WTC11 (cell line): ENCODE results near the gene PSD2. TPM values are rescaled to one million over a fixed set of nuclear protein-coding genes. Genes with fewer than 3 reads are reported as not detected.
A peak's percentile ranks its signal among the peaks of the same experiment; 100 is the strongest.

ENCODE experiments used
- ATAC-seq: fragments of 200-7000 bp; cut with Tn5 transposase; 2 replicates; pipeline ENCODE4 v1.10.0; 2021; ENCODE audit warnings: mild to moderate bottlenecking, moderate library complexity
- CTCF ChIA-PET: fragments of 300-600 bp; sonication (Branson Sonifier 250); formaldehyde crosslinking; loops from one replicate; lab custom pipeline; 2021; ENCODE audit warnings: antibody characterized with exemption; lab: Charles Lee
- POLR2A ChIA-PET: fragments of 350-600 bp; sonication (Branson Sonifier 250); formaldehyde crosslinking; loops from one replicate; lab custom pipeline; 2021; ENCODE audit warnings: antibody characterized with exemption; lab: Charles Lee
- DNase-seq: peaks from one replicate; pipeline ENCODE4 v3.0.0; 2021; ENCODE audit warnings: low spot score
- H3K27ac Mint-ChIP-seq: 2 replicates; pipeline ENCODE4 v1.8.0; 2021; ENCODE audit warnings: mixed read lengths
- H3K27me3 Mint-ChIP-seq: 2 replicates; pipeline ENCODE4 v1.8.0; 2021; ENCODE audit warnings: low read depth, mild to moderate bottlenecking, moderate library complexity, mixed read lengths
- H3K36me3 Mint-ChIP-seq: 2 replicates; pipeline ENCODE4 v1.8.0; 2021; ENCODE audit warnings: mixed read lengths
- H3K4me1 Mint-ChIP-seq: 2 replicates; pipeline ENCODE4 v1.8.0; 2022; ENCODE audit warnings: mixed read lengths
- H3K4me3 Mint-ChIP-seq: 2 replicates; pipeline ENCODE4 v1.8.0; 2021; ENCODE audit warnings: mild to moderate bottlenecking, moderate library complexity, mixed read lengths
- H3K9me3 Mint-ChIP-seq: 2 replicates; pipeline ENCODE4 v1.8.0; 2021; ENCODE audit warnings: mixed read lengths
- E2F5 ChIP-seq: sonication (generic); formaldehyde crosslinking; IDR thresholded peaks from 2 replicates; pipeline ENCODE4 v1.8.1; 2022; ENCODE audit warnings: mild to moderate bottlenecking, moderate library complexity, missing genetic modification reagents
- EMX1 ChIP-seq: fragments of 250-450 bp; sonication (Bioruptor Pico); IDR thresholded peaks from 2 replicates; pipeline ENCODE4 v1.8.0; 2021; ENCODE audit warnings: mild to moderate bottlenecking
- JAZF1 ChIP-seq: fragments of 250-450 bp; sonication (Bioruptor Pico); IDR thresholded peaks from 2 replicates; pipeline ENCODE4 v1.9.0; 2021; ENCODE audit warnings: moderate library complexity, mild to moderate bottlenecking, inconsistent platforms
- MXD4 ChIP-seq: fragments of 250-450 bp; sonication (Bioruptor Pico); IDR thresholded peaks from 2 replicates; pipeline ENCODE4 v1.8.0; 2021; ENCODE audit warnings: mild to moderate bottlenecking, moderate library complexity, borderline replicate concordance
- MYBL2 ChIP-seq: sonication (generic); formaldehyde crosslinking; IDR thresholded peaks from 2 replicates; pipeline ENCODE4 v1.8.1; 2023; ENCODE audit warnings: mild to moderate bottlenecking, moderate library complexity, missing genetic modification reagents
- NR1H2 ChIP-seq: sonication (generic); formaldehyde crosslinking; IDR thresholded peaks from 2 replicates; pipeline ENCODE4 v1.9.0; 2021; ENCODE audit warnings: mild to moderate bottlenecking, moderate library complexity, missing genetic modification reagents
- NR2C2 ChIP-seq: sonication (generic); formaldehyde crosslinking; IDR thresholded peaks from 2 replicates; pipeline ENCODE4 v1.8.0; 2022; ENCODE audit warnings: mild to moderate bottlenecking, missing genetic modification reagents
- SMAD3 ChIP-seq: sonication (generic); formaldehyde crosslinking; IDR thresholded peaks from 2 replicates; pipeline ENCODE4 v1.8.0; 2022; ENCODE audit warnings: missing genetic modification reagents, mild to moderate bottlenecking, borderline replicate concordance
- SP1 ChIP-seq: sonication (generic); formaldehyde crosslinking; conservative IDR thresholded peaks from 2 replicates; pipeline ENCODE4 v1.8.1; 2022; ENCODE audit warnings: missing genetic modification reagents
- TP53 ChIP-seq: sonication (generic); formaldehyde crosslinking; IDR thresholded peaks from 2 replicates; pipeline ENCODE4 v1.8.1; 2023; ENCODE audit warnings: mild to moderate bottlenecking, missing genetic modification reagents
- ZNF219 ChIP-seq: sonication (generic); formaldehyde crosslinking; IDR thresholded peaks from 2 replicates; pipeline ENCODE4 v1.8.0; 2023; ENCODE audit warnings: missing genetic modification reagents, mild to moderate bottlenecking, borderline replicate concordance
- total RNA-seq: library from RNA; stranded (reverse); gene quantifications from 3 replicates; pipeline ENCODE4 v1.2.3, GENCODE V29; 2021
- TF ChIP-seq, protein P1 (sequence below): sonication (generic); formaldehyde crosslinking; IDR thresholded peaks from 2 replicates; pipeline ENCODE4 v1.8.1; 2023; ENCODE audit warnings: mild to moderate bottlenecking, missing genetic modification reagents, moderate library complexity
- TF ChIP-seq, protein P2 (sequence below): sonication (generic); formaldehyde crosslinking; IDR thresholded peaks from 2 replicates; pipeline ENCODE4 v1.8.0; 2023; ENCODE audit warnings: missing genetic modification reagents
- TF ChIP-seq, protein P3 (sequence below): fragments of 200-600 bp; IDR thresholded peaks from 2 replicates; pipeline ENCODE4 v1.8.0; 2022; ENCODE audit warnings: antibody characterized with exemption
- TF ChIP-seq, protein P4 (sequence below): fragments of 250-450 bp; sonication (Bioruptor Pico); IDR thresholded peaks from 2 replicates; pipeline ENCODE4 v1.9.0; 2021; ENCODE audit warnings: mild to moderate bottlenecking, borderline replicate concordance
- TF ChIP-seq, protein P5 (sequence below): sonication (generic); formaldehyde crosslinking; IDR thresholded peaks from 2 replicates; pipeline ENCODE4 v1.8.0; 2022; ENCODE audit warnings: mild to moderate bottlenecking, missing genetic modification reagents

The PSD2 gene
- total RNA-seq, 1 experiment from 2014 or later: 0.57 TPM

DNA sequence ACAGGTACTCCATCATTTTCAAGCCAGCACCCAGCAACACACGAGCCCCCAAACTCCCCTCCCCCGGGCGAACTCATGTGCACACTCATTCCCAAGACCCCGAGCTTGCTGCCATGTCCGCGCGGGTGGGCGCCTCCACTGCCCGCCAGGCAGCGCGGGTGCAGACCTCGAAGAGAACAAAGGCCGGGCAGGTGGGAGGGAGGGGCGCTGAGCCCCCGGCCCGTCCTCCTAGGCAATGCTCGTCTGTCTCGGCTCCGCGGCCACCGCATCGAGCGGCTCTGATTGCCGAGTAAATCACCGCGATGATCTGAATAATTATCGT lies 47.1 kb upstream of the PSD2 start:
- CTCF ChIA-PET: interaction anchor here (0.6 to 9.7 kb wide), 7 partner anchors 16 to 1497 kb away, joined by 3 to 99 read pairs (median 4); no protein-coding TSS in a partner anchor
- TF ChIP-seq MYBL2 (CRISPR knock-in tag): no peak
- DNase-seq (no peak), ATAC-seq (no peak)
- Mint-ChIP-seq H3K27me3 (peaks cover 81% of the 10 kb centered on the region), H3K4me1 (peaks cover 36% of the 10 kb centered on the region), H3K36me3 (no peaks in the 10 kb centered on the region), H3K9me3 (no peaks in the 10 kb centered on the region), H3K4me3 (peak overlapping the region; percentile 77), H3K27ac (no peak overlapping the region)
- POLR2A ChIA-PET: interaction anchor here (0.6 to 3.1 kb wide), 7 partner anchors 23 to 337 kb away, joined by 3 to 26 read pairs (median 4); no protein-coding TSS in a partner anchor

DNA sequence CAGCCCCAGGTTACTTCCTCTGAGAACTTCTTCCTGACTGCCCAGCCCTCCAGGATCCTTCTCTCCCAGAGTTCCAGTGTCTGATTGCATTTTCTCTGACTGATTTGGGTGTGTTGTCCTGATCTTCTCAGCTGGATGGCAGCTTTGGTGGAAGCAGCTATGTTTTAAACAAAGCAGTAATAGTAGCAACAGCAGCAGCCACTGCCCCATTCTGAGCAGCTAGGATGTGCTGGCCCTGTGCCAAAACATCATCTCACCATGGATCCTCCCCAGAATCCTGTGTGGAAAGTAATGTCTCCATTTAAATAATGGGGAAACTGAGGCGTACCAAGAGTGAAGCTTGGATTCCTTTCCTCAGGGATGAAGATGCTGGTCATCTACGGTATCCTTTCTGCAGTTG lies 46.4 kb upstream of the PSD2 start:
- H3K4me3 Mint-ChIP-seq: peak overlapping the region; percentile 77
- DNase-seq: no peak
- H3K27me3 Mint-ChIP-seq: peaks cover 86% of the 10 kb centered on the region
- ATAC-seq: no peak
- H3K27ac Mint-ChIP-seq: no peak overlapping the region
- ChIA-PET CTCF (interaction anchor here (4.5 to 9.7 kb wide), 2 partner anchors 16 to 26 kb away, joined by 23 to 99 read pairs; no protein-coding TSS in a partner anchor), POLR2A (no interaction called here)
- H3K36me3 Mint-ChIP-seq: no peaks in the 10 kb centered on the region
- no peak for TF ChIP-seq NR2C2 (CRISPR knock-in tag)
- TF ChIP-seq, protein P1, sequence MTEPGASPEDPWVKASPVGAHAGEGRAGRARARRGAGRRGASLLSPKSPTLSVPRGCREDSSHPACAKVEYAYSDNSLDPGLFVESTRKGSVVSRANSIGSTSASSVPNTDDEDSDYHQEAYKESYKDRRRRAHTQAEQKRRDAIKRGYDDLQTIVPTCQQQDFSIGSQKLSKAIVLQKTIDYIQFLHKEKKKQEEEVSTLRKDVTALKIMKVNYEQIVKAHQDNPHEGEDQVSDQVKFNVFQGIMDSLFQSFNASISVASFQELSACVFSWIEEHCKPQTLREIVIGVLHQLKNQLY (CRISPR knock-in tag): no peak
- TF ChIP-seq, protein P2, sequence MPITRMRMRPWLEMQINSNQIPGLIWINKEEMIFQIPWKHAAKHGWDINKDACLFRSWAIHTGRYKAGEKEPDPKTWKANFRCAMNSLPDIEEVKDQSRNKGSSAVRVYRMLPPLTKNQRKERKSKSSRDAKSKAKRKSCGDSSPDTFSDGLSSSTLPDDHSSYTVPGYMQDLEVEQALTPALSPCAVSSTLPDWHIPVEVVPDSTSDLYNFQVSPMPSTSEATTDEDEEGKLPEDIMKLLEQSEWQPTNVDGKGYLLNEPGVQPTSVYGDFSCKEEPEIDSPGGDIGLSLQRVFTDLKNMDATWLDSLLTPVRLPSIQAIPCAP (CRISPR knock-in tag): no peak
- no peak for TF ChIP-seq EMX1 (CRISPR knock-in tag)
- TF ChIP-seq MXD4 (CRISPR knock-in tag): no peak
- TF ChIP-seq, protein P3, sequence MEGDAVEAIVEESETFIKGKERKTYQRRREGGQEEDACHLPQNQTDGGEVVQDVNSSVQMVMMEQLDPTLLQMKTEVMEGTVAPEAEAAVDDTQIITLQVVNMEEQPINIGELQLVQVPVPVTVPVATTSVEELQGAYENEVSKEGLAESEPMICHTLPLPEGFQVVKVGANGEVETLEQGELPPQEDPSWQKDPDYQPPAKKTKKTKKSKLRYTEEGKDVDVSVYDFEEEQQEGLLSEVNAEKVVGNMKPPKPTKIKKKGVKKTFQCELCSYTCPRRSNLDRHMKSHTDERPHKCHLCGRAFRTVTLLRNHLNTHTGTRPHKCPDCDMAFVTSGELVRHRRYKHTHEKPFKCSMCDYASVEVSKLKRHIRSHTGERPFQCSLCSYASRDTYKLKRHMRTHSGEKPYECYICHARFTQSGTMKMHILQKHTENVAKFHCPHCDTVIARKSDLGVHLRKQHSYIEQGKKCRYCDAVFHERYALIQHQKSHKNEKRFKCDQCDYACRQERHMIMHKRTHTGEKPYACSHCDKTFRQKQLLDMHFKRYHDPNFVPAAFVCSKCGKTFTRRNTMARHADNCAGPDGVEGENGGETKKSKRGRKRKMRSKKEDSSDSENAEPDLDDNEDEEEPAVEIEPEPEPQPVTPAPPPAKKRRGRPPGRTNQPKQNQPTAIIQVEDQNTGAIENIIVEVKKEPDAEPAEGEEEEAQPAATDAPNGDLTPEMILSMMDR: no peak
- TF ChIP-seq, protein P4, sequence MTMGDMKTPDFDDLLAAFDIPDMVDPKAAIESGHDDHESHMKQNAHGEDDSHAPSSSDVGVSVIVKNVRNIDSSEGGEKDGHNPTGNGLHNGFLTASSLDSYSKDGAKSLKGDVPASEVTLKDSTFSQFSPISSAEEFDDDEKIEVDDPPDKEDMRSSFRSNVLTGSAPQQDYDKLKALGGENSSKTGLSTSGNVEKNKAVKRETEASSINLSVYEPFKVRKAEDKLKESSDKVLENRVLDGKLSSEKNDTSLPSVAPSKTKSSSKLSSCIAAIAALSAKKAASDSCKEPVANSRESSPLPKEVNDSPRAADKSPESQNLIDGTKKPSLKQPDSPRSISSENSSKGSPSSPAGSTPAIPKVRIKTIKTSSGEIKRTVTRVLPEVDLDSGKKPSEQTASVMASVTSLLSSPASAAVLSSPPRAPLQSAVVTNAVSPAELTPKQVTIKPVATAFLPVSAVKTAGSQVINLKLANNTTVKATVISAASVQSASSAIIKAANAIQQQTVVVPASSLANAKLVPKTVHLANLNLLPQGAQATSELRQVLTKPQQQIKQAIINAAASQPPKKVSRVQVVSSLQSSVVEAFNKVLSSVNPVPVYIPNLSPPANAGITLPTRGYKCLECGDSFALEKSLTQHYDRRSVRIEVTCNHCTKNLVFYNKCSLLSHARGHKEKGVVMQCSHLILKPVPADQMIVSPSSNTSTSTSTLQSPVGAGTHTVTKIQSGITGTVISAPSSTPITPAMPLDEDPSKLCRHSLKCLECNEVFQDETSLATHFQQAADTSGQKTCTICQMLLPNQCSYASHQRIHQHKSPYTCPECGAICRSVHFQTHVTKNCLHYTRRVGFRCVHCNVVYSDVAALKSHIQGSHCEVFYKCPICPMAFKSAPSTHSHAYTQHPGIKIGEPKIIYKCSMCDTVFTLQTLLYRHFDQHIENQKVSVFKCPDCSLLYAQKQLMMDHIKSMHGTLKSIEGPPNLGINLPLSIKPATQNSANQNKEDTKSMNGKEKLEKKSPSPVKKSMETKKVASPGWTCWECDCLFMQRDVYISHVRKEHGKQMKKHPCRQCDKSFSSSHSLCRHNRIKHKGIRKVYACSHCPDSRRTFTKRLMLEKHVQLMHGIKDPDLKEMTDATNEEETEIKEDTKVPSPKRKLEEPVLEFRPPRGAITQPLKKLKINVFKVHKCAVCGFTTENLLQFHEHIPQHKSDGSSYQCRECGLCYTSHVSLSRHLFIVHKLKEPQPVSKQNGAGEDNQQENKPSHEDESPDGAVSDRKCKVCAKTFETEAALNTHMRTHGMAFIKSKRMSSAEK: no peak
- TF ChIP-seq JAZF1 (CRISPR knock-in tag): no peak
- TF ChIP-seq TP53 (CRISPR knock-in tag): no peak
- no peak for TF ChIP-seq E2F5 (CRISPR knock-in tag)
- no peak for TF ChIP-seq SMAD3 (CRISPR knock-in tag)
- TF ChIP-seq ZNF219 (CRISPR knock-in tag): no peak
- no peak for TF ChIP-seq SP1
- TF ChIP-seq, protein P5, sequence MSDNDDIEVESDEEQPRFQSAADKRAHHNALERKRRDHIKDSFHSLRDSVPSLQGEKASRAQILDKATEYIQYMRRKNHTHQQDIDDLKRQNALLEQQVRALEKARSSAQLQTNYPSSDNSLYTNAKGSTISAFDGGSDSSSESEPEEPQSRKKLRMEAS (CRISPR knock-in tag): no peak
- TF ChIP-seq NR1H2 (CRISPR knock-in tag): no peak
- no peaks in the 10 kb centered on the region for H3K9me3 Mint-ChIP-seq
- peaks cover 35% of the 10 kb centered on the region for H3K4me1 Mint-ChIP-seq
